Myocyte (in vitro differentiated cells): ENCODE results near the gene BACH1. TPM values are rescaled to one million over a fixed set of nuclear protein-coding genes. Genes with fewer than 3 reads are reported as not detected.

Source experiments
- DNase-seq: peaks from one replicate; pipeline ENCODE4 v3.0.0-alpha.2; 2012; ENCODE audit warnings: low read depth
- total RNA-seq: library from RNA; depleted of rRNA; stranded (reverse); fragments of >200 nt; gene quantifications from 2 replicates; pipeline ENCODE4 v1.2.3, GENCODE V29; 2014

The BACH1 gene
- total RNA-seq, 1 donor from 2014 or later, result 59.7 TPM

- no peak for DNase-seq
Observed at GRCh38 chr21:29377266-29377665, 78.5 kb downstream of the BACH1 start.

- DNase-seq, result no peak
Observed at GRCh38 chr21:29378832-29379231, 80.1 kb downstream of the BACH1 start.

GRCh38 chr21:29379517-29380054, 80.9 kb downstream of the BACH1 start:
- DNase-seq, result no peak

GRCh38 chr21:29382030-29382654, 83.4 kb downstream of the BACH1 start:
- no peak for DNase-seq

- no peak for DNase-seq
Observed at GRCh38 chr21:29384683-29385359, 86.1 kb downstream of the BACH1 start.

GRCh38 chr21:29385934-29386520, 87.3 kb downstream of the BACH1 start:
- DNase-seq, result no peak

- no peak for DNase-seq
Observed at GRCh38 chr21:29386803-29387202, 88.1 kb downstream of the BACH1 start.

- DNase-seq, result no peak
Observed at GRCh38 chr21:29387598-29387997, 88.9 kb downstream of the BACH1 start.

GRCh38 chr21:29389136-29389535, 90.4 kb downstream of the BACH1 start:
- no peak for DNase-seq

- DNase-seq, result no peak
Observed at GRCh38 chr21:29390778-29391177, 92.1 kb downstream of the BACH1 start.

- DNase-seq, result no peak
Observed at GRCh38 chr21:29394051-29394450, 95.3 kb downstream of the BACH1 start.

Other genes starting within 250 kb of the BACH1 start
- gene CCT8, start 225.3 kb upstream of the BACH1 start, total RNA-seq, result 222 and 258 TPM in 2 replicates
- 57.4 and 115 TPM in 2 replicates for gene MAP3K7CL, start 168.3 kb upstream of the BACH1 start, total RNA-seq